ENCODE data around the gene LNPEP.

Gene LNPEP

GRCh38 chr5:97049175-97049574 lies 113.3 kb downstream of the LNPEP start:
- H3K36me3 ChIP-seq, result no peaks in the 10 kb centered on the region

GRCh38 chr5:97056263-97056662 lies 120.4 kb downstream of the LNPEP start:
- H3K9me3 ChIP-seq, result peaks cover 0 to 6% (median 0%) of the 10 kb centered on the region in 3 donors
- H3K36me3 ChIP-seq, result no peaks in the 10 kb centered on the region
- TF ChIP-seq, protein P1, sequence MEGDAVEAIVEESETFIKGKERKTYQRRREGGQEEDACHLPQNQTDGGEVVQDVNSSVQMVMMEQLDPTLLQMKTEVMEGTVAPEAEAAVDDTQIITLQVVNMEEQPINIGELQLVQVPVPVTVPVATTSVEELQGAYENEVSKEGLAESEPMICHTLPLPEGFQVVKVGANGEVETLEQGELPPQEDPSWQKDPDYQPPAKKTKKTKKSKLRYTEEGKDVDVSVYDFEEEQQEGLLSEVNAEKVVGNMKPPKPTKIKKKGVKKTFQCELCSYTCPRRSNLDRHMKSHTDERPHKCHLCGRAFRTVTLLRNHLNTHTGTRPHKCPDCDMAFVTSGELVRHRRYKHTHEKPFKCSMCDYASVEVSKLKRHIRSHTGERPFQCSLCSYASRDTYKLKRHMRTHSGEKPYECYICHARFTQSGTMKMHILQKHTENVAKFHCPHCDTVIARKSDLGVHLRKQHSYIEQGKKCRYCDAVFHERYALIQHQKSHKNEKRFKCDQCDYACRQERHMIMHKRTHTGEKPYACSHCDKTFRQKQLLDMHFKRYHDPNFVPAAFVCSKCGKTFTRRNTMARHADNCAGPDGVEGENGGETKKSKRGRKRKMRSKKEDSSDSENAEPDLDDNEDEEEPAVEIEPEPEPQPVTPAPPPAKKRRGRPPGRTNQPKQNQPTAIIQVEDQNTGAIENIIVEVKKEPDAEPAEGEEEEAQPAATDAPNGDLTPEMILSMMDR (IDR thresholded peaks at IDR 0.05), result no peak
- no peak for DNase-seq
- H3K27me3 ChIP-seq, result no peaks in the 10 kb centered on the region
- no peak overlapping the region for H3K4me3 ChIP-seq
- no peak overlapping the region for H3K27ac ChIP-seq
- H3K4me1 ChIP-seq, result no peaks in the 10 kb centered on the region
- intact Hi-C loops (cut with DNase I; ENCODE audit: low total_unique reads), result no loop called here

More at GRCh38 chr5:97049175-97049574, 113.3 kb downstream of the LNPEP start:
- Histone ChIP-seq H3K4me1 (no peaks in the 10 kb centered on the region), H3K27ac (no peak overlapping the region), H3K9me3 (no peaks in the 10 kb centered on the region), H3K4me3 (no peak overlapping the region), H3K27me3 (no peaks in the 10 kb centered on the region)
- intact Hi-C loops (cut with DNase I; ENCODE audit: low total_unique reads), result no loop called here
- no peak for DNase-seq
- TF ChIP-seq, protein P1 (IDR thresholded peaks at IDR 0.05), result no peak

GRCh38 chr5:97062046-97062445 lies 126.2 kb downstream of the LNPEP start:
- DNase-seq, result no peak
- intact Hi-C loops (cut with DNase I; ENCODE audit: low total_unique reads), result no loop called here
- H3K4me3 ChIP-seq, result no peak overlapping the region

GRCh38 chr5:97063251-97063650 lies 127.4 kb downstream of the LNPEP start:
- intact Hi-C loops (cut with DNase I; ENCODE audit: low total_unique reads), result no loop called here
- no peak overlapping the region for H3K4me3 ChIP-seq
- TF ChIP-seq, protein P1 (IDR thresholded peaks at IDR 0.05), result no peak
- no peaks in the 10 kb centered on the region for H3K36me3 ChIP-seq
- no peaks in the 10 kb centered on the region for H3K4me1 ChIP-seq
- no peak for DNase-seq
- H3K27me3 ChIP-seq, result no peaks in the 10 kb centered on the region
- no peak overlapping the region for H3K27ac ChIP-seq
- H3K9me3 ChIP-seq, result peaks cover 0 to 6% (median 0%) of the 10 kb centered on the region in 3 donors

More at GRCh38 chr5:97062046-97062445, 126.2 kb downstream of the LNPEP start:
- H3K27me3 ChIP-seq, result no peaks in the 10 kb centered on the region
- TF ChIP-seq, protein P1 (IDR thresholded peaks at IDR 0.05), result no peak
- H3K27ac ChIP-seq, result no peak overlapping the region
- H3K36me3 ChIP-seq, result no peaks in the 10 kb centered on the region
- H3K4me1 ChIP-seq, result no peaks in the 10 kb centered on the region
- peaks cover 0 to 6% (median 0%) of the 10 kb centered on the region in 3 donors for H3K9me3 ChIP-seq

DNA sequence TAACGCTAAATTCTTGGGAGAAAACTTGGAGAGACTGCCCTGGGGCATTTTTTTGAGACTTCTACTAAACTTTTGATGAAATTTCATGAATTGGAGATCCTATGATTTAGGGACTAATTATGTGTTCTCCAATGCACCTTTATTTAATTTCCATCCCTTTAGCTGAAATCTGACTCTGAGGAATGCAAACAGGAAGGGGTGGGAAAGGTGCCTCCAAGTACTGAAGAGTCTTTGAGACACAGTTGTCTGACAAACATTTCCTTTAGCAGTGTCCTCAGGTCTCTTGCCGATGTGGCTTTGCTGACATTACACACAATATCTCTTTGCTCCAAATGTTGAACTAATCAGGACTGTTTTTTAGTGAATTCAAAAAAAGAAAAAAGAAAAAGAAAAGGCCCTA lies 129.6 kb downstream of the LNPEP start:
- DNase-seq, result no peak
- no peak overlapping the region for H3K27ac ChIP-seq
- TF ChIP-seq, protein P1 (IDR thresholded peaks at IDR 0.05), result no peak
- H3K9me3 ChIP-seq, result no peaks in the 10 kb centered on the region
- H3K36me3 ChIP-seq, result no peaks in the 10 kb centered on the region
- intact Hi-C loops (cut with DNase I; ENCODE audit: low total_unique reads), result no loop called here
- no peak overlapping the region for H3K4me3 ChIP-seq
- H3K4me1 ChIP-seq, result no peaks in the 10 kb centered on the region
- H3K27me3 ChIP-seq, result no peaks in the 10 kb centered on the region

GRCh38 chr5:97067296-97067850 lies 131.5 kb downstream of the LNPEP start:
- peaks cover 0 to 12% (median 0%) of the 10 kb centered on the region in 4 donors for H3K4me1 ChIP-seq
- TF ChIP-seq, protein P1 (IDR thresholded peaks at IDR 0.05), result no peak
- DNase-seq, result no peak
- intact Hi-C loops (cut with DNase I; ENCODE audit: low total_unique reads), result no loop called here
- H3K27ac ChIP-seq, result no peak overlapping the region
- H3K27me3 ChIP-seq, result no peaks in the 10 kb centered on the region
- H3K36me3 ChIP-seq, result no peaks in the 10 kb centered on the region
- H3K4me3 ChIP-seq, result no peak overlapping the region
- no peaks in the 10 kb centered on the region for H3K9me3 ChIP-seq
